MCF 10A (cell line): Measurements from ENCODE around the gene DNAJC27. TPM values are rescaled to one million over a fixed set of nuclear protein-coding genes. Genes with fewer than 3 reads are reported as not detected.

Experiments
- BruUV-seq: library from RNA; stranded (reverse); fragments of 400-500 nt; replicated peaks from 2 replicates; lab custom pipeline; 2021; lab: Mats Ljungman, UMichigan
- CTCF ChIA-PET: fragments of 300-600 bp; sonication (Branson Sonifier 250); formaldehyde crosslinking; extraction: SDS; loops from one replicate; lab custom pipeline; 2021; ENCODE audit warnings: antibody characterized with exemption, inconsistent platforms; lab: Yijun Ruan, JAX
- POLR2A ChIA-PET: fragments of 300-600, 350-650 bp; sonication (Branson Sonifier 250); formaldehyde crosslinking; extraction: SDS; loops from one replicate; lab custom pipeline; 2020; ENCODE audit warnings: antibody characterized with exemption, inconsistent platforms; lab: Yijun Ruan, JAX
- DNase-seq: peaks from one replicate; pipeline ENCODE4 v3.0.0-alpha.2; 2018; ENCODE audit not compliant: unreplicated experiment
- H3K27ac Mint-ChIP-seq: one replicate; pipeline ENCODE4 v1.8.0; 2022; ENCODE audit warnings: mild to moderate bottlenecking, low read depth, mixed read lengths; ENCODE audit not compliant: unreplicated experiment
- H3K27me3 Mint-ChIP-seq: one replicate; pipeline ENCODE4 v1.8.0; 2022; ENCODE audit warnings: mixed read lengths; ENCODE audit not compliant: insufficient read depth, unreplicated experiment
- H3K36me3 Mint-ChIP-seq: one replicate; pipeline ENCODE4 v1.8.0; 2022; ENCODE audit warnings: mild to moderate bottlenecking, moderate library complexity, mixed read lengths; ENCODE audit not compliant: insufficient read depth, unreplicated experiment
- H3K4me1 Mint-ChIP-seq: one replicate; pipeline ENCODE4 v1.8.0; 2022; ENCODE audit warnings: mixed read lengths; ENCODE audit not compliant: insufficient read depth, unreplicated experiment
- H3K4me3 Mint-ChIP-seq: one replicate; pipeline ENCODE4 v1.8.0; 2022; ENCODE audit warnings: mild to moderate bottlenecking, moderate library complexity, mixed read lengths; ENCODE audit not compliant: unreplicated experiment
- H3K9me3 Mint-ChIP-seq: one replicate; pipeline ENCODE4 v1.8.0; 2022; ENCODE audit warnings: mixed read lengths; ENCODE audit not compliant: unreplicated experiment
- CTCF ChIP-seq: fragments of 200-600 bp; IDR thresholded peaks from one replicate; pipeline ENCODE4 v1.8.0; 2022; ENCODE audit warnings: antibody characterized with exemption, mild to moderate bottlenecking; ENCODE audit not compliant: unreplicated experiment
- intact Hi-C: fragments of 100-400 bp; cut with micrococcal nuclease; formaldehyde crosslinking; loops from 2 replicates; pipeline ENCODE4 v1.14.1; 2022
- total RNA-seq: library from RNA; stranded (reverse); gene quantifications from 2 replicates; pipeline ENCODE4 v1.2.3, GENCODE V29; 2022

DNAJC27 gene
- total RNA-seq, 1 experiment from 2014 or later: 7.1 TPM

- peak overlapping the region; percentile 93 for H3K4me3 Mint-ChIP-seq
- ChIA-PET CTCF (interaction anchor here (0.7 to 1.0 kb wide), 2 partner anchors 163 to 204 kb away, joined by 3 read pairs; no protein-coding TSS in a partner anchor), POLR2A (interaction anchor here (0.5 to 2.2 kb wide), 7 partner anchors 24 to 210 kb away, joined by 3 to 5 read pairs (median 4); no protein-coding TSS in a partner anchor)
- no peaks in the 10 kb centered on the region for H3K9me3 Mint-ChIP-seq
- no peak for DNase-seq
- intact Hi-C loops: no loop called here
- no TSS peak for BruUV-seq
- TF ChIP-seq CTCF: no peak
- peak overlapping the region; percentile 85 for H3K27ac Mint-ChIP-seq
- H3K27me3 Mint-ChIP-seq: no peaks in the 10 kb centered on the region
- peaks cover 13% of the 10 kb centered on the region for H3K36me3 Mint-ChIP-seq
- peaks cover 17% of the 10 kb centered on the region for H3K4me1 Mint-ChIP-seq
These were observed 52.2 kb downstream of the DNAJC27 start for GRCh38 chr2:24919506-24920097.

DNA sequence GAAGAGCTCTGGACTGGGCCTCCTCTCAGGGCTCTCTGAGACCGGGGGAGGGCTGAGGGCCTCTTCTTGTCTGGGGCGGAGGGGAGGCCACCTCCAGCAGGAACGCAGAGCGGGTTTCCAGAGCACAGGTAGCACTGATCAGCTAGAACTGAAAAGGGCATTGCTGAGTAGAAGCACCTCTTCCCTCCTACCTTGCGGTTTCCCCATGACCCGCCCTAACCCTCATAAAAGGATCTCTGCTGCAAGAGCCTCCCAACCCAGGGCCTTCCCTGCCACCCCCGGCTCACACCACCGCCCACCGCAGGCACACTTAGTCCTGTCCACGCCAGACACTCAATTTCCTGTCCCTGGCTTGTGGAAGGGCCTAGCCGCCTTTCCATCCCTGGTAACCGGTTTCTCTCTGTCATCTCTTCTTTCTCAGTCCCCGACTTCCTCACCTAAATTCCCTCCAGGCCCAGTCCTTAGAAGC, 52.7 kb downstream of the DNAJC27 start:
- no peak for TF ChIP-seq CTCF
- peaks cover 17% of the 10 kb centered on the region for H3K36me3 Mint-ChIP-seq
- H3K9me3 Mint-ChIP-seq: no peaks in the 10 kb centered on the region
- TSS peak; percentile 26 for BruUV-seq
- no peaks in the 10 kb centered on the region for H3K27me3 Mint-ChIP-seq
- CTCF ChIA-PET: interaction anchor here (1.0 kb wide), 1 partner anchor 204 kb away, joined by 3 read pairs; no protein-coding TSS in a partner anchor
- intact Hi-C loops: no loop called here
- peaks cover 17% of the 10 kb centered on the region for H3K4me1 Mint-ChIP-seq
- POLR2A ChIA-PET: interaction anchor here (0.6 to 2.2 kb wide), 5 partner anchors 32 to 510 kb away, joined by 3 to 5 read pairs (median 4); no protein-coding TSS in a partner anchor
- H3K4me3 Mint-ChIP-seq: peak overlapping the region; percentile 93
- DNase-seq: peak; percentile 54
- peak overlapping the region; percentile 85 for H3K27ac Mint-ChIP-seq

GRCh38 chr2:24918326-24919036, 53.3 kb downstream of the DNAJC27 start:
- Mint-ChIP-seq H3K36me3 (peaks cover 20% of the 10 kb centered on the region), H3K27ac (peak overlapping the region; percentile 85), H3K9me3 (no peaks in the 10 kb centered on the region), H3K4me3 (peak overlapping the region; percentile 93), H3K4me1 (peaks cover 17% of the 10 kb centered on the region), H3K27me3 (no peaks in the 10 kb centered on the region)
- BruUV-seq: no TSS peak
- no peak for TF ChIP-seq CTCF
- intact Hi-C loops: no loop called here
- no peak for DNase-seq
- ChIA-PET CTCF (interaction anchor here (1.0 kb wide), 1 partner anchor 205 kb away, joined by 3 read pairs; no protein-coding TSS in a partner anchor), POLR2A (interaction anchor here (0.6 to 2.2 kb wide), 3 partner anchors 34 to 509 kb away, joined by 3 to 5 read pairs (median 4); no protein-coding TSS in a partner anchor)
